K562 (cell line): ENCODE results near the gene TRNT1. TPM values are rescaled to one million over a fixed set of nuclear protein-coding genes. Genes with fewer than 3 reads are reported as not detected.
A peak's percentile ranks its signal among the peaks of the same experiment; 100 is the strongest.

Experiments
- CHCHD3 ChIP-seq: fragments of 250-450 bp; sonication (Bioruptor Pico); IDR thresholded peaks from 2 replicates; pipeline ENCODE4 v2.1.2; 2022; ENCODE audit warnings: mild to moderate bottlenecking
- CREB1 ChIP-seq, 2 experiments: sonication (generic) in 1 of 2; formaldehyde crosslinking in 1 of 2; IDR thresholded peaks; 2 replicates each; pipeline versions ENCODE4 v1.6.1 to v1.8.0; 2012 to 2022; ENCODE audit warnings: inconsistent platforms in 1 of 2, mild to moderate bottlenecking in 1 of 2, missing genetic modification reagents in 1 of 2, moderate library complexity in 1 of 2
- DACH1 ChIP-seq: fragments of 450-650 bp; IDR thresholded peaks from 2 replicates; pipeline ENCODE4 v1.6.1; 2018; ENCODE audit not compliant: partially characterized antibody
- DDX20 ChIP-seq: fragments of 450-650 bp; IDR thresholded peaks from 2 replicates; pipeline ENCODE4 v1.6.1; 2016; ENCODE audit warnings: missing genetic modification characterization, low read depth, mild to moderate bottlenecking, missing compliant biosample characterization, moderate library complexity
- ESRRA ChIP-seq: fragments of 450-650 bp; IDR thresholded peaks from 2 replicates; pipeline ENCODE4 v1.6.1; 2014; ENCODE audit warnings: low read depth, mild to moderate bottlenecking, moderate library complexity, borderline replicate concordance
- FUS ChIP-seq: fragments of 200-400 bp; formaldehyde crosslinking; optimal IDR thresholded peaks from 2 replicates; pipeline ENCODE3; 2017; ENCODE audit warnings: low read depth, low read length
- GABPA ChIP-seq: fragments of 200-800 bp; sonication (Bioruptor generic); conservative IDR thresholded peaks from 2 replicates; pipeline ENCODE4 v1.6.1; 2016; ENCODE audit warnings: low read depth, missing genetic modification characterization, missing compliant biosample characterization
- GABPB1 ChIP-seq: sonication (generic); formaldehyde crosslinking; IDR thresholded peaks from 2 replicates; pipeline ENCODE4 v1.8.0; 2022; ENCODE audit warnings: mild to moderate bottlenecking, missing genetic modification reagents
- GABPB2 ChIP-seq: fragments of 250-450 bp; sonication (Bioruptor Pico); conservative IDR thresholded peaks from 2 replicates; pipeline ENCODE4 v1.5.1; 2021; ENCODE audit warnings: mild to moderate bottlenecking
- HOMEZ ChIP-seq: fragments of 250-450 bp; sonication (Bioruptor Pico); IDR thresholded peaks from 2 replicates; pipeline ENCODE4 v1.4.0; 2020; ENCODE audit warnings: mild to moderate bottlenecking, moderate library complexity
- HSF4 ChIP-seq: fragments of 250-450 bp; sonication (Bioruptor Pico); IDR thresholded peaks from 2 replicates; pipeline ENCODE4 v2.1.2; 2022; ENCODE audit warnings: mild to moderate bottlenecking, moderate library complexity, borderline replicate concordance
- KAT8 ChIP-seq: fragments of 450-650 bp; IDR thresholded peaks from 2 replicates; pipeline ENCODE4 v1.6.1; 2016; ENCODE audit warnings: low read depth, mild to moderate bottlenecking
- MLLT1 ChIP-seq, 2 experiments: fragments of 450-650 bp; IDR thresholded peaks; 2 replicates each; pipeline ENCODE4 v1.6.1; 2016
- RBBP5 ChIP-seq: fragments of 200-600 bp; sonication (generic); IDR thresholded peaks from 2 replicates; pipeline ENCODE4 v1.6.1; 2012; ENCODE audit warnings: borderline replicate concordance, mild to moderate bottlenecking, low read length, control low read depth, inconsistent platforms; ENCODE audit not compliant: insufficient read depth, poor library complexity, severe bottlenecking
- SAP30 ChIP-seq: fragments of 200-600 bp; sonication (generic); IDR thresholded peaks from 2 replicates; pipeline ENCODE4 v1.6.1; 2012; ENCODE audit warnings: borderline replicate concordance, low read depth, mild to moderate bottlenecking, moderate library complexity, low read length, control low read depth, inconsistent platforms; ENCODE audit not compliant: insufficient read depth, poor library complexity, severe bottlenecking
- SOX6 ChIP-seq: fragments of 450-650 bp; IDR thresholded peaks from 2 replicates; pipeline ENCODE4 v1.6.1; 2014; ENCODE audit warnings: mild to moderate bottlenecking
- SP1 ChIP-seq: sonication (generic); formaldehyde crosslinking; IDR thresholded peaks from 2 replicates; pipeline ENCODE4 v1.8.1; 2022; ENCODE audit warnings: mild to moderate bottlenecking, missing genetic modification reagents
- TARDBP ChIP-seq: fragments of 450-650 bp; IDR thresholded peaks from 2 replicates; pipeline ENCODE4 v1.6.1; 2016
- ZFX ChIP-seq: sonication (generic); formaldehyde crosslinking; IDR thresholded peaks from 2 replicates; pipeline ENCODE4 v1.8.0; 2022; ENCODE audit warnings: mild to moderate bottlenecking, missing genetic modification reagents, moderate library complexity
- polyA plus RNA-seq, 8 experiments: library from polyadenylated mRNA; depleted of rRNA in 4 of 8; stranded (reverse) in 5 of 8; unstranded in 3 of 8; fragments of >200 nt; fragmentation: Nextera tagmentation in 2 of 8; fragmentation: Illumina TruSeq in 1 of 8; extraction: Ambion mirVana in 2 of 8; extraction: Trizol in 1 of 8; gene quantifications; 2 replicates each; pipeline versions ENCODE4 v1.2.1 to v1.2.3, GENCODE V29; 2011 to 2014; ENCODE audit warnings: inconsistent platforms in 1 of 8, missing spikeins in 1 of 8
- total RNA-seq, 7 experiments: library from RNA; depleted of rRNA in 6 of 7; stranded (reverse); fragments of >200 nt in 6 of 7; fragmentation: Illumina TruSeq in 2 of 7; extraction: Trizol in 2 of 7; gene quantifications; 2 replicates each; pipeline versions ENCODE4 v1.2.1 to v1.2.3, GENCODE V29; 2011 to 2021; ENCODE audit warnings: low replicate concordance in 1 of 7
- TF ChIP-seq, protein P1 (sequence below): sonication (generic); formaldehyde crosslinking; IDR thresholded peaks from 2 replicates; pipeline ENCODE4 v1.8.1; 2023; ENCODE audit warnings: mild to moderate bottlenecking, missing genetic modification reagents
- TF ChIP-seq, protein P2 (sequence below), 2 experiments: IDR thresholded peaks; 2 replicates each; pipeline ENCODE4 v1.6.1; 2011; ENCODE audit warnings: borderline replicate concordance in 1 of 2, control low read depth in 1 of 2, low read depth in 1 of 2, low read length in 1 of 2, mild to moderate bottlenecking in 1 of 2, mixed read lengths in 1 of 2, moderate library complexity in 1 of 2; ENCODE audit not compliant: insufficient read depth in 1 of 2, insufficient read length in 1 of 2, poor library complexity in 1 of 2, severe bottlenecking in 1 of 2; ENCODE audit errors: extremely low read depth in 1 of 2

Gene TRNT1
- total and polyA plus RNA-seq, 9 of the 15 experiments (the other 6 are each of a cell fraction or from before 2014, with no cell fraction given): 38.1 to 58.2 (median 47.4) TPM

- TF ChIP-seq HSF4 (CRISPR knock-in tag) (no peak), SP1 (CRISPR knock-in tag) (peak; percentile 57; the same call in 1 of the 2 replicates), MLLT1 (IDR thresholded peaks at IDR 0.05) (peak; percentile 39 to 64; a peak in 2 of 4 replicates), ESRRA (peak; percentile 82), DDX20 (no peak), FUS (peak; percentile 60), HOMEZ (no peak), RBBP5 (peak; percentile 98), GABPA (tag) (peak; percentile 19; the same call in 1 of the 2 replicates), SOX6 (peak; percentile 46), GABPB2 (CRISPR knock-in tag) (no peak), TARDBP (peak; percentile 51; the same call in 1 of the 2 replicates), SAP30 (peak; percentile 79), CHCHD3 (no peak), GABPB1 (CRISPR knock-in tag) (peak; percentile 68), ZFX (CRISPR knock-in tag) (peak; percentile 97), CREB1 (IDR thresholded peaks at IDR 0.05) (peak; percentile 80), CREB1 (CRISPR knock-in tag; IDR thresholded peaks at IDR 0.05) (peak; percentile 77), DACH1 (peak; percentile 34), KAT8 (no peak)
- TF ChIP-seq, protein P1, sequence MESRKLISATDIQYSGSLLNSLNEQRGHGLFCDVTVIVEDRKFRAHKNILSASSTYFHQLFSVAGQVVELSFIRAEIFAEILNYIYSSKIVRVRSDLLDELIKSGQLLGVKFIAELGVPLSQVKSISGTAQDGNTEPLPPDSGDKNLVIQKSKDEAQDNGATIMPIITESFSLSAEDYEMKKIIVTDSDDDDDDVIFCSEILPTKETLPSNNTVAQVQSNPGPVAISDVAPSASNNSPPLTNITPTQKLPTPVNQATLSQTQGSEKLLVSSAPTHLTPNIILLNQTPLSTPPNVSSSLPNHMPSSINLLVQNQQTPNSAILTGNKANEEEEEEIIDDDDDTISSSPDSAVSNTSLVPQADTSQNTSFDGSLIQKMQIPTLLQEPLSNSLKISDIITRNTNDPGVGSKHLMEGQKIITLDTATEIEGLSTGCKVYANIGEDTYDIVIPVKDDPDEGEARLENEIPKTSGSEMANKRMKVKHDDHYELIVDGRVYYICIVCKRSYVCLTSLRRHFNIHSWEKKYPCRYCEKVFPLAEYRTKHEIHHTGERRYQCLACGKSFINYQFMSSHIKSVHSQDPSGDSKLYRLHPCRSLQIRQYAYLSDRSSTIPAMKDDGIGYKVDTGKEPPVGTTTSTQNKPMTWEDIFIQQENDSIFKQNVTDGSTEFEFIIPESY: peak; percentile 25; the same call in 1 of the 2 replicates
- TF ChIP-seq, protein P2, sequence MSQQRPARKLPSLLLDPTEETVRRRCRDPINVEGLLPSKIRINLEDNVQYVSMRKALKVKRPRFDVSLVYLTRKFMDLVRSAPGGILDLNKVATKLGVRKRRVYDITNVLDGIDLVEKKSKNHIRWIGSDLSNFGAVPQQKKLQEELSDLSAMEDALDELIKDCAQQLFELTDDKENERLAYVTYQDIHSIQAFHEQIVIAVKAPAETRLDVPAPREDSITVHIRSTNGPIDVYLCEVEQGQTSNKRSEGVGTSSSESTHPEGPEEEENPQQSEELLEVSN (IDR thresholded peaks at IDR 0.05; ENCODE audit: borderline replicate concordance in 1 of 2, extremely low read depth in 1 of 2, insufficient read depth in 1 of 2, insufficient read length in 1 of 2, low read depth in 1 of 2, low read length in 1 of 2, poor library complexity in 1 of 2, severe bottlenecking in 1 of 2): peak; percentile 56 to 68
Observed at GRCh38 chr3:3179407-3180094, 52.8 kb downstream of the TRNT1 start, which contains the start of gene CRBN (continued).
